GM21576 (cell line): ENCODE measurements around the gene CLIC5.

Source experiments
- ATAC-seq: cut with Tn5 transposase; IDR thresholded peaks from one replicate; pipeline ENCODE4 v1.9.1; 2021; ENCODE audit warnings: mild to moderate bottlenecking, moderate library complexity; ENCODE audit not compliant: unreplicated experiment

The CLIC5 gene

DNA sequence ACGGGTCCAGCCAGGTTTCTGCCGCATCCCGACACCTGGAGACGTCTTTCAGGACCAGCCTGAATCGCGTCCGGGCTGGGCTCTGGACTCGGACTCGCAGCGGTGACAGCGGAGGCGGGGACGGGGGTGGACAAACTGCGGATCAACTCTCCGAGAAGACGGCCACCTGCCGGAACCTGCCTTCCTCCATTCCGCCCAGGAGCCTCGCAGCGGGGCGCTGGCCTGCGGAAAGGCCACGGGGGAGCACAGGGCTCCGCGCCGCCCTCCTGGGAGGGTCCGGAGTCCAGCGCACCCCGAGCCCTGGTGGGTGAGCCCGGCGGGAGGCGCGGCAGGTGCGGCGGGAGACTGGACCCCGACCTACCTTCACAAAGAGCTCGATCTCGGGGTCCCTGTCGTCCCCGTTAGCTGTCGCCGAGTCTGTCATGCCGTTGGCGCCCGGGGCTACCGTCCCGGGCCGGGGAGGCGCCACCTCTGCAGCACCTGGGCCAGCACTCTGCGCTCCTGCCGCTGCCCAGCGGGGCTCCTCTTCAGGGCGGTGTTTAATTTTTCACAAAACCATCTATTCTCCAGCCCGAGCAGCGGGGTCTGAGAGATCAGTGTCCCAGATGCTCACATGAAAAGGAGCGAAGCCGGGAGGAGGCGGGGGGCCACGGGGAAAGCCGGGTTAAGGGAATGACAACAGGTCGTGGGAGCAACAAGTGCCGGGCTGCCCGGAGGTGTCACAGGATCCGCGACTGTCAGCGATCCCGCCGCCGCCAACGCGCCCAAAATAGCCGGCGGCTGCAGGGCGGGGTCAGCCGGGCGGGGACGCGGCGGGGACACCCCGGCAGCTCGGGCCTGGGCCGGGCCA, at the start of gene CLIC5:
TSS of gene CLIC5 (minus strand) at position 742 of the 850 bp plus-strand sequence. CDS start at position 424, 318 bp downstream.
- no peak for ATAC-seq

DNA sequence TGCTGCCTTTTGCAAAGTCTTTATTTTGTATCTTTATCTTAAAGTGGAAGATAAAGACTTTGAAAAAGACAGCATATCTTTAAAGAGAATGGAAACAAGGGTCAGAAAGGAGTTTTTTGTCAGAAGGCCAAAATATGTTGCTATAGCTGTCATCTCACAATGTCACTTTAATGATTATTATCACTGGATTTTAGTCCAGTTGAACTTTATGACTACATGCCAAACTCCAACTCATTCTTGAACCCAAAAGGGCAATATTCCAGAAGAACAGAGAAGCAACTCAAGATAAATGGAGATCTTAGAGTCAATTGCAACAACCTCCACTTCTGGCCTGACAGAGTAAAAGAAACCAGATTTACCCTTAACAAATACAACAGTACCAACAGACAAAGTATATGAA, 47.3 kb upstream of the CLIC5 start:
- no peak for ATAC-seq

GRCh38 chr6:46062312-46062711, 46.7 kb upstream of the CLIC5 start:
- ATAC-seq, result no peak

DNA sequence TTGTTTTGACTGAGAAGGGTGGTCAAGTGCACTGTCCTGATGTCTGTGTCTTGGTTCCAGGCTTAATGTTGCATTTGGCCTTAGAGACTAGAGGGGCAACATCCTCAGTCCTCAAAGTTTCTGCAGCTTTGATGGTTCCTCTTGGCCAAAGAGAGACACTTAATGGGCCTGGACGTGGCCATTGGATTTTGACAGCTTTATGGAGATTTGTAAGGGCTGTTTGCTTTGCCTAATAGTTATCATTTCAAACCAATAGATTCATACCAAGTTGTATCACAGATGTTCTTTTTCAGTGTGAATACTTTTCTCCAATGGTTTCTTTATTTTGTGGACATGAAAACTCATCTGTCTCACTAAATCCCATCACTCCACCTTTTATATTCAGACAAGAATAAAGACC, 45.8 kb upstream of the CLIC5 start:
- ATAC-seq, result no peak

DNA sequence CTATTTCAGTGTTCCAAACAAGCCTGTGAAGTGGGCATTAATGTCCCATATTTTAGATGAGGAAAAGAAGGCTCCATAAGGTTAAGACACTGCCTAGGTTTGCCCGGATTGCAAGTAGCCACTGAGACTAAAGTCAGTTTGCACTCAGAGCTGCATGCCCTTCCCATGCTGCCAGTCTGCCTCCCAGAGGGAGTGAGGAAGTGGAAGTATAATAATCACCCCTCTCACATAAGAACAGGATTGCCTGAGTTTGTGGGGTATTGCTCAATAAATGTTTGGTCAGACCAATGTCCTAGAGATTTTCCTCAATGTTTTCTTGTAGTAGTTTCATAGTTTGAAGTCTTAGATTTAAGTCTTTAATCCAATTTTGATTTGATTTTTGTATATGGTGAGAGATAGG, 43.9 kb upstream of the CLIC5 start:
- no peak for ATAC-seq

DNA sequence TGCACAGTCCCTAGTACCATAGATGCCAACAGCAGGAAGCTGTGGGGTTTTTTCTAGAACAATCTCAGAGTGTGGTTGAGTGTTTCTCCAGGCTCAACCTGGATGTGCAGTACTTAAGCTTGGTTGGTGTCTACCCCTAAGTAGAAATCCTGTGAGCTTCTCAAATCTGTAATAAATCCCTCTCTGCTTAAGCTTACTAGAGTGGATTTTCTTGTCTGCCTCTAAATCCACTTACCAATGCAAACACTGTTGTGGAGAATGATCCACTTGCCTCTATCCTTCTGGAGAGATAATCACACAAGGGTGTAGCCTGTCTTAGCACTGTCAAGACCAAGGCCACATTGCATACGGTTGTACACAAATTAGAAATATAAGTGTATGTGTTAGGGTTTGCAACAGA, 43.3 kb upstream of the CLIC5 start:
- ATAC-seq, result no peak

DNA sequence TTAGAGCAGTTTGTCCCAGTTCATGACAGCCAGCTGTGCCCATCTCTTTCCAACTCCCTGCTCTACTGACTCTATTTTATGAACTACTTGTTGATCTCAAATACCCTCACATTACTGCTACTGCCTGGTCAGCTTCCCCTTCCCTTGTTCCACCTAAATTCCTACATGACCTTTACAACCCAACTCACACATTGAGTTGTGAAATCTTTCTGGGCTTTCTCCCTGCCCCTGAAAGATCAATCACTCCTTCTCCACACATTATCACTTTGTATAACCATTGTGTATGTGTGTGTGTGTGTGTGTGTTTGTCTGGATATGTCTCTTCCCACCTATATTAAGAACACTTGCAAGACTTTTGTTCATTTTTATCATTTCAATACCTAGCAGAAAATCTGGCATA, 42.1 kb upstream of the CLIC5 start:
- ATAC-seq, result no peak

DNA sequence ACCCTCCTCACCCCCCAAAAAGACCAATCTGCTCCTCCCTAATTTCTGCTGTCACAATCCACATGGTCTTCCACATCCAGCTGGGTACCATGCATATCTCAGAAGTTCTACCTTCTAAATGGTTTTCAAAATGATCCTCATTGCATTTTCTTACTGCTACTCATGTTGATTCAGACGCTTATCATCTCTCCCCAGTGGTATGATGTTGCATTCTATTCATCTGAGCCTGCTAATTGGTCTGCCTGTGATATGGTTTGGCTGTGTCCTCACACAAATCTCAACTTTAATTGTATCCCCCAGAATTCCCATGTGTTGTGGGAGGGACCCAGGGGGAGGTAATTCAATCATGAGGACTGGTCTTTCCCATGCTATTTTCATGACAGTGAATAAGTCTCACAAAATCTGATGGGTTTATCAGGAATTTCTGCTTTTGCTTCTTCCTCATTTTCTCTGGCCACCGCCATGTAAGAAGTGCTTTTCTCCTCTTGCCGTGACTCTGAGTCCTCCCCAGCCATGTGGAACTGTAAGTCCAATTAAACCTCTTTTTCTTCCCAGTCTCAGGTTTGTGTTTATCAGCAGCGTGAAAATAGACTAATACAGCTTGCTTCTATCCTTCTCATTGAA, 41.4 kb upstream of the CLIC5 start:
- no peak for ATAC-seq

GRCh38 chr6:46054516-46054915, 38.9 kb upstream of the CLIC5 start:
- ATAC-seq, result no peak

DNA sequence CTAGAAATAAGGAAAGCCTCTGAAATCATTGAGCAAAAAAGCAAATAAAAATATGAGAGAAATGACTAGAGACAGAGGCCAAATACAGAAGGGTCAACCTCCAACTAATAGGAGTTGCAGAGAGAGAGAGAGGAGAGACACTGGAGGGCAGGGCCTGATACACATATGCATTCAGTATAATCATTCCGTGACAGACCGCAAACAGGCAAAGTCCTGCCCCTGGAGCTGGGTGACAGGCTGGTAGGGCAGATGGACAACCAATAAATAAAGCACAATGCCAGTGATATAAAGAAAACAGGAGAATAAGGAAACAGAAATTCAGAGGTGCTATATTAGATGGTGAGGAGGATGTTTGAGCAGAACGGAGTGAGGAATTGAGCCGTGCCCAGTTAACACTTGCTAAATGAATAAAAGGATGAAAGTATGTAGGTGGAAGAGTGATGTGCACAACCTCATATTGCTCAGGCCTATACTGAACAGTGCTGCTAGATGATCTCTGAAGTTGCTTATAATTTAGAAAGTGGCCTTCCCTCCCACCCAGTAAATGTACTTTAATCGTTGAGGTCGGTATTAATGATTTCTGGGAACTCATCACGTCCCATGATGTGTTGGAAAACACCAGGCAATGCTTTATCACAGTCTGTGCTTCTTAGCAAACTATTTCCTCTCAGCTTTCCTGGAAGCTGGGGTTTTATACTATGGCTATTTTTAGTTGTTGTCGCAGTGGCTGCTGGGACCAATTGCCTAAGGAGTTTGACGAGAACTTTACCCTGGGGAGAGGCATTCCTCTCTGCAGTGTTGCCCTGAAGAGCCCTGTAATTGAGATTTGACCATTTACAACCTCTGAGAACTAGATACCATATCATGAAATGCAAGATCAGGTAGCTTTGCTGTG, 37.6 kb upstream of the CLIC5 start:
- ATAC-seq, result no peak

DNA sequence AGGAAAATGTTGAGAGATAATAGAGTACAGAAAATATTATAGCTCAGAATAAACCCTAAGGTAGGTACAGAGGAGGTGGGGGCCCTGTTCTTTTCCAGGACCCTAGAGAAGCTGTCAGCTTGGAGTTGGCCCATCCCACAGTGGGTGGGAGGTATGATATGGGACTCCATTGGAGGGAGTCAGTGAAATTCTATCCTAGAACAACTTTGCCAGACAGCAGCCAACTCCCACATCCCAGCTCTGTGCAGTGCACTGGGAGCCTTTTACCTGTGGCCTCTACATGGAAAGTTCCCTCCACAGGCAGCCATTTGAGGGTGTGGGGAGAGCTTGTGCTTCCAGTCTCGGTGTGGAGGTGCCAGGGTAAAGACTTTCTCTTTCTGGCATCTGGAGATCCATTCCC, 36.8 kb upstream of the CLIC5 start:
- ATAC-seq, result no peak

GRCh38 chr6:46051962-46052361, 36.3 kb upstream of the CLIC5 start:
- no peak for ATAC-seq

DNA sequence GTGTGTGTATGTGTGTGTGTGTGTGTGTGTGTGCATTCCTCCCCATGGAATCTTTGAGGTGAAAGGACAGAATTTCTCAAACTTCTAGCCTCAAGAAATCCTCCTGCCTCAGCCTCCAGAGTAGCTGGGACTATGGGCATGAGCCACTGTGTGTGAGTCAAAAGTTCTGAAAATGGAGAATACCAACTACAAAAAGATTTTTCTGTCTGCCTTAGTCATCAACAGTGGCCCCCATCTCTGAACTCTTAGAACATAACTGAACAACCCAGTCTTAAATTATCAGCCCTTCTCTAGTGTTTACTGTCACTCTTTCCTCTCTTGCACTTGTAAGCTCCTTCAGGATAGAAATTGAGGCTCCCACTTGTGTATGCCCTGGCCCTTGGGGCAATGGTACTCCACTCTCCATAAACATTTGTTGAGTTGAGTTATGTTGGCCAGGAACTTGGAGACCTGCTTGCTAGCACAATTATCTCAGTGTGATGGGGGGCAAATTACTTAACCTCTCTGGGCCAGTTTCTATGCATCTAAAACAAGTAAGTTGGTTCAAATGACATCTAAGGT, 35.3 kb upstream of the CLIC5 start:
- no peak for ATAC-seq

GRCh38 chr6:46048646-46049297, 33.1 kb upstream of the CLIC5 start:
- ATAC-seq, result no peak

GRCh38 chr6:46046558-46047174, 31.0 kb upstream of the CLIC5 start:
- ATAC-seq, result no peak

- ATAC-seq, result no peak
These were observed 29.4 kb upstream of the CLIC5 start for GRCh38 chr6:46044881-46045617.

GRCh38 chr6:46042355-46042999, 26.8 kb upstream of the CLIC5 start:
- ATAC-seq, result peak; percentile 71

GRCh38 chr6:46040288-46040687, 24.6 kb upstream of the CLIC5 start:
- ATAC-seq, result no peak

DNA sequence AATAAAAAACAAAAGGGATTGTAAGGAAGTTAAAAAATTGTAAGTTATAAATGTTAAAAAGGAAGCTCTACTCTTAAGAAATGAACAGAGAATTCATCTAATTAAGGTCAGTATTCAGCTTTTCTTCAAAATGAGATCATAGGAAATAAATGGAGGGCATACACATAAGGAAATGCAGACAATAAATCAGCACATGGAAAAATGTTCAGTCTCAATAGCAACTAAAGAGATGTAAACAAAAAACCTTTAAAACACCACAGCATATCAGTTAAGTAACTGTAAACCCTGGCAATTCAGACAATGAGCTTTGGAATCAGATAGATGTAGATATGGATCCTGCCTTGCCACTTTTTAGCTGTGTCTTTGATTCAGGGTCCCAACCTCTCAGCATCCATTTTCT, 24.0 kb upstream of the CLIC5 start:
- no peak for ATAC-seq
